Measurements from ENCODE around the gene SLC9A9. TPM values are rescaled to one million over a fixed set of nuclear protein-coding genes. Genes with fewer than 3 reads are reported as not detected.

Gene SLC9A9
- total and polyA plus RNA-seq, 12 donors: 1.3 to 8.4 (median 3.0) TPM

GRCh38 chr3:143619231-143619630 lies 229.0 kb downstream of the SLC9A9 start:
- ATAC-seq (no peak), DNase-seq (no peak)
- Histone ChIP-seq H3K9me3 (peaks cover 0 to 7% (median 0%) of the 10 kb centered on the region in 11 donors), H3K4me1 (no peaks in the 10 kb centered on the region), H3K27me3 (no peaks in the 10 kb centered on the region), H3K36me3 (no peaks in the 10 kb centered on the region), H3K4me3 (no peak overlapping the region), H3K27ac (no peak overlapping the region)
- intact Hi-C loops (cut with DNase I): no loop called here
- WGBS, 2 donors: 95 to 96% methylated on average over 4 of the region's 4 CpGs
- no peak for TF ChIP-seq CTCF (IDR thresholded peaks at IDR 0.05)

- Histone ChIP-seq H3K27ac (no peak overlapping the region), H3K4me1 (no peaks in the 10 kb centered on the region), H3K36me3 (no peaks in the 10 kb centered on the region), H3K27me3 (no peaks in the 10 kb centered on the region), H3K9me3 (peaks cover 0 to 7% (median 0%) of the 10 kb centered on the region in 11 donors), H3K4me3 (no peak overlapping the region)
- 95 to 96% methylated on average over 2 of the region's 2 CpGs for WGBS, 2 donors
- DNase-seq: no peak
- intact Hi-C loops (cut with DNase I): no loop called here
- no peak for TF ChIP-seq CTCF (IDR thresholded peaks at IDR 0.05)
- ATAC-seq: no peak
Measured at GRCh38 chr3:143617050-143617449, 231.2 kb downstream of the SLC9A9 start.

- Histone ChIP-seq H3K27ac (no peak overlapping the region), H3K36me3 (no peaks in the 10 kb centered on the region), H3K4me3 (no peak overlapping the region), H3K27me3 (no peaks in the 10 kb centered on the region), H3K4me1 (peaks cover 0 to 4% (median 0%) of the 10 kb centered on the region in 9 donors), H3K9me3 (no peaks in the 10 kb centered on the region)
- no peak for DNase-seq
- ATAC-seq: no peak
- intact Hi-C loops (cut with DNase I): no loop called here
- no peak for TF ChIP-seq CTCF (IDR thresholded peaks at IDR 0.05)
Measured at GRCh38 chr3:143613226-143613625, 235.0 kb downstream of the SLC9A9 start.

DNA sequence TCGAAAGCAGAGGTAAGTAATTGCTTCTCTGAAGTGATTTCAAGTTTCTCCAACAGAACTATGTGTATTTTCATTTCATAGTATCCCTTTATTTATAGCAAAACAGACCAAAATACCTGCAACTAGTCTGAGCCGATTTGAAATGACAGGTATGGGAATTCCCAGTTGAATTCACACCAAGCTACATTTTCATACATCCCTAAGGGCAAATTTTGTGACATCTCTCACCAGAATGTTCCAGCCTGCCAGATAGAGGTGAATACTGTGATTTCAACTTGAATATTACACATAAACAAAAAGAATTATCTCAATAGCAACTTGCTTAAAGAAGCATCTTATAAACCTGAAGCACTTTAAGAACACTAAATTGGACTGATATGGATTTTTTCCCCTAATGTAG lies 235.7 kb downstream of the SLC9A9 start:
- intact Hi-C loops (cut with DNase I): no loop called here
- Histone ChIP-seq H3K4me3 (no peak overlapping the region), H3K36me3 (no peaks in the 10 kb centered on the region), H3K27ac (no peak overlapping the region), H3K27me3 (no peaks in the 10 kb centered on the region), H3K9me3 (no peaks in the 10 kb centered on the region), H3K4me1 (peaks cover 0 to 4% (median 0%) of the 10 kb centered on the region in 9 donors)
- TF ChIP-seq CTCF (IDR thresholded peaks at IDR 0.05): no peak
- ATAC-seq (no peak), DNase-seq (no peak)
- WGBS, 2 donors: 87 to 89% methylated on average over 2 of the region's 2 CpGs

All from heart right ventricle (tissue), 16 donors.